OCI-LY3 (cell line): ENCODE results near the gene LENEP.
"Not testable (repeated sequence)": the region's sequence is repeated elsewhere in the genome, so short reads cannot be mapped to it uniquely, and the experiment has no call there.

Experiments used
- H2AFZ ChIP-seq: fragments of 200-600, 300-600 bp; shearing (Covaris generic); 2 replicates; pipeline ENCODE4 v1.6.0; 2014; ENCODE audit warnings: antibody characterized with exemption, low read depth, low read length
- H3K27ac ChIP-seq: fragments of 200-600, 300-600 bp; sonication (generic); 2 replicates; pipeline ENCODE4 v1.5.1; 2014; ENCODE audit warnings: mild to moderate bottlenecking, low read length, moderate library complexity, mixed read lengths
- H3K27me3 ChIP-seq: fragments of 200-600, 300-600 bp; sonication (generic); 2 replicates; pipeline ENCODE4 v1.6.1; 2014; ENCODE audit warnings: low read depth, low read length, mixed read lengths
- H3K36me3 ChIP-seq: fragments of 200-600, 300-600 bp; sonication (generic); replicated peaks from 2 replicates; pipeline ENCODE3; 2014; ENCODE audit warnings: low read depth, low read length, mixed read lengths
- H3K4me1 ChIP-seq: fragments of 300-600, 200-600 bp; sonication (generic); 2 replicates; pipeline ENCODE4 v1.6.1; 2014; ENCODE audit warnings: low read length, mixed read lengths
- H3K4me2 ChIP-seq: fragments of 200-600, 300-600 bp; sonication (generic); 2 replicates; pipeline ENCODE4 v1.6.1; 2014; ENCODE audit warnings: low read length, mixed read lengths
- H3K4me3 ChIP-seq: fragments of 300-600, 200-600 bp; sonication (generic); 2 replicates; pipeline ENCODE4 v1.5.1; 2014; ENCODE audit warnings: antibody characterized with exemption, mild to moderate bottlenecking, low read length, moderate library complexity
- H3K79me2 ChIP-seq: fragments of 300-600, 200-600 bp; shearing (Covaris generic); 2 replicates; pipeline ENCODE4 v1.6.1; 2014; ENCODE audit warnings: mild to moderate bottlenecking, low read length, mixed read lengths
- H3K9ac ChIP-seq: fragments of 300-600, 200-600 bp; shearing (Covaris generic); 2 replicates; pipeline ENCODE4 v1.6.0; 2014; ENCODE audit warnings: mild to moderate bottlenecking, low read length, moderate library complexity
- H3K9me3 ChIP-seq: fragments of 200-600, 300-600 bp; shearing (Covaris generic); 2 replicates; pipeline ENCODE4 v1.6.1; 2014; ENCODE audit warnings: low read length, mixed read lengths; ENCODE audit not compliant: insufficient read depth
- H4K20me1 ChIP-seq: fragments of 200-600, 300-600 bp; sonication (generic); 2 replicates; pipeline ENCODE4 v1.6.1; 2016; ENCODE audit warnings: low read length, mixed read lengths; ENCODE audit not compliant: insufficient read depth
- CTCF ChIP-seq: fragments of 200-600, 300-600 bp; sonication (generic); IDR thresholded peaks from 2 replicates; pipeline ENCODE4 v1.5.1; 2014; ENCODE audit warnings: antibody characterized with exemption, low read length, low read depth
- EZH2phosphoT487 ChIP-seq: fragments of 200-600 bp; shearing (Covaris generic); IDR thresholded peaks from 2 replicates; pipeline ENCODE4 v1.6.1; 2018; ENCODE audit warnings: antibody characterized with exemption, mixed run types, low read depth

Gene LENEP

GRCh38 chr1:154982341-154982740 is 11.0 kb upstream of the LENEP start:
- Histone ChIP-seq H3K36me3 (peaks cover 29% of the 10 kb centered on the region), H3K4me3 (peak overlapping the region; percentile 91), H2AFZ (peak overlapping the region; percentile 77)

GRCh38 chr1:154982897-154983648 is 10.3 kb upstream of the LENEP start, which contains the start of gene FLAD1:
Gene FLAD1 (plus strand): TSS chr1:154983344. CDS start chr1:154983695, 351 bp downstream.
- no peaks in the 10 kb centered on the region for H3K27me3 ChIP-seq
- H3K4me2 ChIP-seq = peak within 1 kb of the TSS; percentile 98
- H3K36me3 ChIP-seq = peaks cover 25% of the 10 kb centered on the region
- H3K4me1 ChIP-seq = peaks cover 15% of the 10 kb centered on the region
- peak within 1 kb of the TSS; percentile 88 for H3K9ac ChIP-seq
- H2AFZ ChIP-seq = peak within 1 kb of the TSS; percentile 77
- H3K27ac ChIP-seq = peak within 1 kb of the TSS; percentile 79
- TF ChIP-seq EZH2phosphoT487 = no peak
- no peak for TF ChIP-seq CTCF
- peaks cover 75% of the 10 kb centered on the region for H3K79me2 ChIP-seq
- H4K20me1 ChIP-seq = no peaks in the 10 kb centered on the region
- peak within 1 kb of the TSS; percentile 91 for H3K4me3 ChIP-seq
- H3K9me3 ChIP-seq = no peaks in the 10 kb centered on the region

More at GRCh38 chr1:154982341-154982740, 11.0 kb upstream of the LENEP start:
- Histone ChIP-seq H4K20me1 (peaks cover 2% of the 10 kb centered on the region; the same call in 1 of the 2 replicates), H3K4me2 (peak overlapping the region; percentile 98), H3K4me1 (peaks cover 21% of the 10 kb centered on the region), H3K79me2 (peaks cover 80% of the 10 kb centered on the region), H3K27ac (peak overlapping the region; percentile 79), H3K9me3 (no peaks in the 10 kb centered on the region), H3K9ac (peak overlapping the region; percentile 88), H3K27me3 (no peaks in the 10 kb centered on the region)
- TF ChIP-seq EZH2phosphoT487 (no peak), CTCF (no peak)

GRCh38 chr1:154983776-154984466 is 9.5 kb upstream of the LENEP start:
- Histone ChIP-seq H2AFZ (0 out of 2 replicates have a peak overlapping the region, but pooled peaks have one; percentile 8), H3K4me3 (peak overlapping the region; percentile 91), H3K36me3 (peaks cover 28% of the 10 kb centered on the region), H4K20me1 (no peaks in the 10 kb centered on the region), H3K9ac (peak overlapping the region; percentile 86), H3K9me3 (no peaks in the 10 kb centered on the region), H3K4me1 (peaks cover 15% of the 10 kb centered on the region), H3K27ac (peak overlapping the region; percentile 44), H3K27me3 (no peaks in the 10 kb centered on the region), H3K4me2 (peak overlapping the region; percentile 90), H3K79me2 (peaks cover 76% of the 10 kb centered on the region)
- TF ChIP-seq EZH2phosphoT487 (no peak), CTCF (no peak)

- not testable (repeated sequence) for H3K27me3 ChIP-seq, H2AFZ ChIP-seq, H3K4me3 ChIP-seq, H4K20me1 ChIP-seq, H3K9me3 ChIP-seq, H3K9ac ChIP-seq, H3K4me2 ChIP-seq, H3K27ac ChIP-seq
- Histone ChIP-seq H3K79me2 (peaks cover 56% of the 10 kb centered on the region), H3K36me3 (peaks cover 27% of the 10 kb centered on the region), H3K4me1 (peaks cover 15% of the 10 kb centered on the region)
Observed at GRCh38 chr1:154986736-154987135, 6.7 kb upstream of the LENEP start.
